ENCODE measurements around the gene WWC1.

DNA sequence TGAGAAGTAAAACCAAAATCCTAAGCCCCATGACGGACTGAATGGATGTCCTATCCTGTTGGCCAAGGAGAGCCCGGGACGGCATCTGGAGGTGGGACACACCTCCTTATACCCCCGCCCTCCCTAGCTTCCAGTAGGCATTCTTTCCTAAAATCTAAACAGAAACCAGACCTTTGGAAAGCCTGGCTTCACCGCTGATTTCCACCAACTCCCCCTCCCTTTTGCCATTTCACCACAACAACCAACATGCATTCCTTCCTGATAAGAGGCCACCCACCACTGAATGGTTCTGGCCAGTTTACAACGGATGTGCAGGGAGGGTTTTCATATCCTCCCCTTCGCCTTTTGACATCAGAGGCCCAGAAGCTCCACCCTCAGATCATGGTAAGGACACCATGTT is 185.6 kb downstream of the WWC1 start:
- TF ChIP-seq, protein P1, sequence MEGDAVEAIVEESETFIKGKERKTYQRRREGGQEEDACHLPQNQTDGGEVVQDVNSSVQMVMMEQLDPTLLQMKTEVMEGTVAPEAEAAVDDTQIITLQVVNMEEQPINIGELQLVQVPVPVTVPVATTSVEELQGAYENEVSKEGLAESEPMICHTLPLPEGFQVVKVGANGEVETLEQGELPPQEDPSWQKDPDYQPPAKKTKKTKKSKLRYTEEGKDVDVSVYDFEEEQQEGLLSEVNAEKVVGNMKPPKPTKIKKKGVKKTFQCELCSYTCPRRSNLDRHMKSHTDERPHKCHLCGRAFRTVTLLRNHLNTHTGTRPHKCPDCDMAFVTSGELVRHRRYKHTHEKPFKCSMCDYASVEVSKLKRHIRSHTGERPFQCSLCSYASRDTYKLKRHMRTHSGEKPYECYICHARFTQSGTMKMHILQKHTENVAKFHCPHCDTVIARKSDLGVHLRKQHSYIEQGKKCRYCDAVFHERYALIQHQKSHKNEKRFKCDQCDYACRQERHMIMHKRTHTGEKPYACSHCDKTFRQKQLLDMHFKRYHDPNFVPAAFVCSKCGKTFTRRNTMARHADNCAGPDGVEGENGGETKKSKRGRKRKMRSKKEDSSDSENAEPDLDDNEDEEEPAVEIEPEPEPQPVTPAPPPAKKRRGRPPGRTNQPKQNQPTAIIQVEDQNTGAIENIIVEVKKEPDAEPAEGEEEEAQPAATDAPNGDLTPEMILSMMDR (IDR thresholded peaks at IDR 0.05; ENCODE audit: low read length) = no peak
- no peak for TF ChIP-seq EZH2 (IDR thresholded peaks at IDR 0.05; ENCODE audit: borderline replicate concordance, low read length)
